H1 (cell line): ENCODE measurements around the gene DCDC1. TPM values are rescaled to one million over a fixed set of nuclear protein-coding genes. Genes with fewer than 3 reads are reported as not detected.

Experiments used
- CTCF ChIA-PET: fragments of 300-600 bp; sonication (Branson Sonifier 250); formaldehyde crosslinking; loops from one replicate; lab custom pipeline; 2021; ENCODE audit not compliant: partially characterized antibody; lab: Charles Lee
- POLR2A ChIA-PET: fragments of 300-600 bp; sonication (Branson Sonifier 250); formaldehyde crosslinking; loops from one replicate; lab custom pipeline; 2021; ENCODE audit warnings: inconsistent platforms; ENCODE audit not compliant: partially characterized antibody; lab: Charles Lee
- DNase-seq, 2 experiments: peaks; one replicate each; pipeline versions ENCODE4 v3.0.0 to v3.0.0-alpha.2; 2010 to 2022; ENCODE audit warnings: low spot score in 2 of 2, low read depth in 1 of 2, mixed read lengths in 1 of 2
- FAIRE-seq: peaks from 2 replicates; lab custom pipeline; 2011; peaks lifted over from hg19 to GRCh38; lab: Jason Lieb, UNC
- H2AFZ ChIP-seq: 2 replicates; pipeline ENCODE4 v1.8.1; 2012; ENCODE audit warnings: low read length, inconsistent platforms
- H2AK5ac ChIP-seq: 2 replicates; pipeline ENCODE4 v1.6.1; 2013; ENCODE audit warnings: low read depth, low read length
- H2BK120ac ChIP-seq: replicated peaks from 2 replicates; pipeline ENCODE3; 2013; ENCODE audit warnings: low read depth, low read length, inconsistent platforms
- H2BK12ac ChIP-seq: 2 replicates; pipeline ENCODE4 v1.6.1; 2013; ENCODE audit warnings: low read depth, low read length
- H2BK15ac ChIP-seq: 2 replicates; pipeline ENCODE4 v1.6.1; 2013; ENCODE audit warnings: low read length
- H2BK20ac ChIP-seq: 2 replicates; pipeline ENCODE4 v1.6.1; 2013; ENCODE audit warnings: low read length
- H2BK5ac ChIP-seq: 2 replicates; pipeline ENCODE4 v1.6.1; 2013; ENCODE audit warnings: low read depth, low read length
- H3K14ac ChIP-seq: 2 replicates; pipeline ENCODE4 v1.6.1; 2013; ENCODE audit warnings: inconsistent platforms; ENCODE audit not compliant: insufficient read length
- H3K18ac ChIP-seq: 2 replicates; pipeline ENCODE4 v1.6.1; 2013; ENCODE audit warnings: low read length; ENCODE audit errors: extremely low read depth
- H3K23ac ChIP-seq: 2 replicates; pipeline ENCODE4 v1.6.1; 2013; ENCODE audit warnings: inconsistent platforms; ENCODE audit not compliant: insufficient read length
- H3K23me2 ChIP-seq: 2 replicates; pipeline ENCODE4 v1.6.1; 2013; ENCODE audit warnings: low read depth, low read length
- H3K27ac ChIP-seq: 2 replicates; pipeline ENCODE4 v1.6.1; 2011; ENCODE audit warnings: low read depth, low read length, inconsistent platforms
- H3K27me3 ChIP-seq, 4 experiments: replicated peaks in 1 of 4; 1 replicate in 1 of 4; 2 replicates in 3 of 4; pipeline versions ENCODE4 v1.6.1 to v1.8.1; 2011 to 2013; ENCODE audit warnings: low read length in 3 of 4, mild to moderate bottlenecking in 3 of 4, inconsistent platforms in 2 of 4, mixed read lengths in 2 of 4, moderate library complexity in 1 of 4; ENCODE audit not compliant: control insufficient read depth in 3 of 4, insufficient read depth in 3 of 4; ENCODE audit errors: extremely low read depth in 1 of 4
- H3K36me3 ChIP-seq, 4 experiments: 2 replicates each; pipeline versions ENCODE4 v1.6.1 to v1.8.1; 2011 to 2013; ENCODE audit warnings: mild to moderate bottlenecking in 4 of 4, low read length in 3 of 4, moderate library complexity in 2 of 4, control low read depth in 1 of 4, inconsistent platforms in 1 of 4; ENCODE audit not compliant: insufficient read depth in 4 of 4, control insufficient read depth in 2 of 4
- H3K4ac ChIP-seq: replicated peaks from 2 replicates; pipeline ENCODE3; 2013; ENCODE audit warnings: low read length, low read depth, mixed read lengths, inconsistent platforms; ENCODE audit not compliant: insufficient read length
- H3K4me1 ChIP-seq, 4 experiments: replicated peaks in 1 of 4; 1 replicate in 1 of 4; 2 replicates in 3 of 4; pipeline versions ENCODE4 v1.6.1 to v1.8.1; 2011 to 2013; ENCODE audit warnings: low read length in 3 of 4, inconsistent platforms in 2 of 4, mixed read lengths in 1 of 4; ENCODE audit not compliant: insufficient read depth in 4 of 4, control insufficient read depth in 3 of 4
- H3K4me2 ChIP-seq, 2 experiments: 2 replicates each; pipeline versions ENCODE4 v1.6.1 to v1.8.1; 2011 to 2013; ENCODE audit warnings: low read depth in 2 of 2, low read length in 2 of 2, control low read depth in 1 of 2, inconsistent platforms in 1 of 2, mild to moderate bottlenecking in 1 of 2; ENCODE audit not compliant: insufficient read depth in 1 of 2
- H3K4me3 ChIP-seq, 4 experiments: fragments of 200-600, 300-600 bp in 1 of 4; sonication (generic), shearing (Covaris generic), sonication (Bioruptor Twin) in 1 of 4; 2 replicates each; pipeline versions ENCODE4 v1.5.1 to v1.8.1; 2011 to 2016; ENCODE audit warnings: low read length in 4 of 4, low read depth in 3 of 4, control low read depth in 2 of 4, inconsistent platforms in 2 of 4, mild to moderate bottlenecking in 2 of 4, mixed read lengths in 1 of 4, moderate library complexity in 1 of 4; ENCODE audit not compliant: insufficient read depth in 2 of 4; ENCODE audit errors: extremely low read depth in 1 of 4
- H3K56ac ChIP-seq: replicated peaks from 2 replicates; pipeline ENCODE3; 2013; ENCODE audit warnings: low read depth, mild to moderate bottlenecking, mixed read lengths, low read length, inconsistent platforms; ENCODE audit not compliant: insufficient read length
- H3K79me1 ChIP-seq: 2 replicates; pipeline ENCODE4 v1.6.1; 2013; ENCODE audit warnings: low read depth, low read length, control low read depth
- H3K79me2 ChIP-seq, 2 experiments: 2 replicates each; pipeline versions ENCODE4 v1.6.1 to v1.8.1; 2012 to 2013; ENCODE audit warnings: low read length in 2 of 2, mild to moderate bottlenecking in 2 of 2, inconsistent platforms in 1 of 2; ENCODE audit not compliant: insufficient read depth in 2 of 2, control insufficient read depth in 1 of 2
- H3K9ac ChIP-seq, 4 experiments: replicated peaks in 1 of 4; 1 replicate in 1 of 4; 2 replicates in 3 of 4; pipeline versions ENCODE4 v1.6.1 to v1.8.1; 2011 to 2013; ENCODE audit warnings: low read depth in 3 of 4, low read length in 3 of 4, control low read depth in 2 of 4, mild to moderate bottlenecking in 2 of 4, moderate library complexity in 2 of 4, inconsistent platforms in 1 of 4; ENCODE audit errors: extremely low read depth in 1 of 4
- H3K9me3 ChIP-seq, 2 experiments: 2 replicates each; pipeline versions ENCODE4 v1.6.1 to v1.8.1; 2012 to 2013; ENCODE audit warnings: mild to moderate bottlenecking in 2 of 2, moderate library complexity in 2 of 2, control low read depth in 1 of 2, inconsistent platforms in 1 of 2, low read depth in 1 of 2, low read length in 1 of 2, mixed read lengths in 1 of 2; ENCODE audit not compliant: insufficient read depth in 2 of 2
- H4K20me1 ChIP-seq, 2 experiments: replicated peaks in 1 of 2; 2 replicates each; pipeline versions ENCODE3 to v1.8.1; 2011 to 2013; ENCODE audit warnings: inconsistent platforms in 2 of 2, low read length in 2 of 2, mild to moderate bottlenecking in 1 of 2; ENCODE audit not compliant: insufficient read depth in 2 of 2, control insufficient read depth in 1 of 2
- H4K5ac ChIP-seq: 2 replicates; pipeline ENCODE4 v1.6.1; 2013; ENCODE audit warnings: low read length, low read depth, mixed read lengths, inconsistent platforms; ENCODE audit not compliant: insufficient read length
- H4K8ac ChIP-seq: 2 replicates; pipeline ENCODE4 v1.8.0; 2013; ENCODE audit warnings: mild to moderate bottlenecking, moderate library complexity, low read length, inconsistent platforms; ENCODE audit not compliant: insufficient read depth; ENCODE audit errors: extremely low read depth
- H4K91ac ChIP-seq: replicated peaks from 2 replicates; pipeline ENCODE3; 2013; ENCODE audit warnings: low read length, mixed read lengths, inconsistent platforms; ENCODE audit not compliant: insufficient read length
- HDAC6 ChIP-seq: IDR thresholded peaks from one replicate; pipeline ENCODE4 v1.7.1; 2012; ENCODE audit warnings: low read depth, mild to moderate bottlenecking, inconsistent platforms, low read length, moderate library complexity
- WGBS, 2 experiments: shearing (Covaris generic) in 1 of 2; methylation state at CpG; one replicate each; pipeline versions ENCODE4 v1.1.6 to v1.1.7; 2013 to 2015; ENCODE audit warnings: low lambda C conversion rate in 2 of 2, mixed read lengths in 2 of 2, inconsistent platforms in 1 of 2, low coverage in 1 of 2, missing lambda C conversion rate in 1 of 2; ENCODE audit not compliant: insufficient replicate concordance in 2 of 2, insufficient coverage in 1 of 2, insufficient read length in 1 of 2; ENCODE audit errors: extremely low coverage in 1 of 2, missing lambda C conversion rate in 1 of 2; 5-methylcytosine and 5-hydroxymethylcytosine counted together
- polyA plus RNA-seq, 7 experiments: library from polyadenylated mRNA; depleted of rRNA in 3 of 7; stranded (reverse) in 5 of 7; unstranded in 2 of 7; fragments of >200 nt in 5 of 7; fragments of 200-250 nt in 2 of 7; gene quantifications; 1 replicate in 5 of 7; 2 replicates in 1 of 7; 4 replicates in 1 of 7; pipeline versions ENCODE4 v1.2.1 to v1.2.3, GENCODE V29; 2011 to 2013; ENCODE audit warnings: missing spikeins in 2 of 7, mixed read lengths in 2 of 7
- total RNA-seq: library from RNA; stranded (reverse); fragmentation: NEBNext Ultra II Directional; extraction: Animal tissue kit (Norgen Biotek cat#: 25700); gene quantifications from 2 replicates; pipeline ENCODE4 v1.2.1, GENCODE V29; 2021
- TF ChIP-seq, protein P1 (sequence below): IDR thresholded peaks from 2 replicates; pipeline ENCODE4 v1.6.1; 2011; ENCODE audit warnings: low read length, improper control_type of control experiment

DCDC1 gene
- total and polyA plus RNA-seq, 2 of the 8 experiments (the other 6 are each of a cell fraction or from before 2014, with no cell fraction given), result 0.15 to 0.56 TPM

- Histone ChIP-seq H3K4me1 (no peaks in the 10 kb centered on the region), H3K4me2 (no peak overlapping the region), H3K9ac (no peak overlapping the region), H2BK5ac (no peak overlapping the region), H2AK5ac (no peak overlapping the region), H3K79me1 (no peaks in the 10 kb centered on the region), H3K23ac (no peak overlapping the region), H2BK15ac (no peak overlapping the region), H3K14ac (no peak overlapping the region), H3K9me3 (no peaks in the 10 kb centered on the region), H3K27ac (no peak overlapping the region), H4K5ac (no peak overlapping the region), H3K4ac (no peak overlapping the region), H3K79me2 (no peaks in the 10 kb centered on the region), H3K18ac (no peak overlapping the region), H2BK20ac (no peak overlapping the region), H2BK12ac (no peak overlapping the region), H4K8ac (no peak overlapping the region), H2BK120ac (no peak overlapping the region), H4K91ac (no peak overlapping the region), H3K56ac (no peak overlapping the region), H3K27me3 (no peaks in the 10 kb centered on the region), H3K4me3 (no peak overlapping the region), H3K23me2 (no peaks in the 10 kb centered on the region), H3K36me3 (no peaks in the 10 kb centered on the region), H4K20me1 (no peaks in the 10 kb centered on the region), H2AFZ (no peak overlapping the region)
- no peak for TF ChIP-seq HDAC6
- TF ChIP-seq, protein P1, sequence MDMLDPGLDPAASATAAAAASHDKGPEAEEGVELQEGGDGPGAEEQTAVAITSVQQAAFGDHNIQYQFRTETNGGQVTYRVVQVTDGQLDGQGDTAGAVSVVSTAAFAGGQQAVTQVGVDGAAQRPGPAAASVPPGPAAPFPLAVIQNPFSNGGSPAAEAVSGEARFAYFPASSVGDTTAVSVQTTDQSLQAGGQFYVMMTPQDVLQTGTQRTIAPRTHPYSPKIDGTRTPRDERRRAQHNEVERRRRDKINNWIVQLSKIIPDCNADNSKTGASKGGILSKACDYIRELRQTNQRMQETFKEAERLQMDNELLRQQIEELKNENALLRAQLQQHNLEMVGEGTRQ, result no peak
- FAIRE-seq (no peak), DNase-seq (no peak)
- 92% methylated on average over 5 of the region's 5 CpGs; no CpG with 5 or more reads in 1 of the 2 experiments for WGBS, 2 experiments
- ChIA-PET POLR2A (no interaction called here), CTCF (no interaction called here)
These were observed 106.8 kb downstream of the DCDC1 start for GRCh38 chr11:31262761-31263160.
